Osteoblast (primary cell): ENCODE measurements around the gene RFX8. TPM values are rescaled to one million over a fixed set of nuclear protein-coding genes. Genes with fewer than 3 reads are reported as not detected.

Experiments used
- DNase-seq: peaks from one replicate; pipeline ENCODE4 v3.0.0; 2011; ENCODE audit warnings: low spot score, mixed read lengths; ENCODE audit not compliant: insufficient read length; ENCODE audit errors: missing footprints
- H2AFZ ChIP-seq: 2 replicates; pipeline ENCODE4 v1.6.0; 2011; ENCODE audit warnings: mild to moderate bottlenecking, low read length
- H3K27ac ChIP-seq: 2 replicates; pipeline ENCODE4 v1.5.1; 2011; ENCODE audit warnings: mild to moderate bottlenecking, low read depth, low read length, moderate library complexity
- H3K27me3 ChIP-seq: 2 replicates; pipeline ENCODE4 v1.6.0; 2012; ENCODE audit warnings: mild to moderate bottlenecking, control low read depth, inconsistent platforms, low read length, moderate library complexity; ENCODE audit not compliant: insufficient read depth
- H3K36me3 ChIP-seq: 2 replicates; pipeline ENCODE4 v1.5.1; 2011; ENCODE audit warnings: mild to moderate bottlenecking, low read length, control low read depth, moderate library complexity; ENCODE audit not compliant: insufficient read depth
- H3K4me1 ChIP-seq: 2 replicates; pipeline ENCODE4 v1.5.1; 2011; ENCODE audit warnings: mild to moderate bottlenecking, low read length, control low read depth, moderate library complexity; ENCODE audit not compliant: insufficient read depth
- H3K4me2 ChIP-seq: 2 replicates; pipeline ENCODE4 v1.6.0; 2011; ENCODE audit warnings: mild to moderate bottlenecking, low read length; ENCODE audit not compliant: insufficient read depth
- H3K4me3 ChIP-seq: fragments of 200-600 bp; sonication (generic); 3 replicates; pipeline ENCODE4 v1.5.1; 2012; ENCODE audit warnings: mild to moderate bottlenecking, low read length, inconsistent platforms; ENCODE audit not compliant: insufficient read depth
- H3K79me2 ChIP-seq: 2 replicates; pipeline ENCODE4 v1.6.0; 2012; ENCODE audit warnings: mild to moderate bottlenecking, low read length, control low read depth, inconsistent platforms; ENCODE audit not compliant: insufficient read depth
- H3K9me3 ChIP-seq: 2 replicates; pipeline ENCODE4 v1.5.1; 2011; ENCODE audit warnings: low read depth, low read length, control low read depth
- H4K20me1 ChIP-seq: 2 replicates; pipeline ENCODE4 v1.6.0; 2012; ENCODE audit warnings: mild to moderate bottlenecking, low read length, control low read depth; ENCODE audit not compliant: insufficient read depth
- CTCF ChIP-seq: IDR thresholded peaks from 2 replicates; pipeline ENCODE4 v1.5.1; 2011; ENCODE audit warnings: mild to moderate bottlenecking, low read depth, low read length, moderate library complexity; ENCODE audit errors: extremely low read depth
- total RNA-seq: library from RNA; depleted of rRNA; stranded (reverse); fragments of >200 nt; gene quantifications from 2 replicates; pipeline ENCODE4 v1.2.3, GENCODE V29; 2012

The RFX8 gene
- total RNA-seq, 1 donor, result 7.6 TPM

- H3K4me3 ChIP-seq, result no peak overlapping the region
- H3K27ac ChIP-seq, result no peak overlapping the region
- H3K4me1 ChIP-seq, result peaks cover 40% of the 10 kb centered on the region
- no peak overlapping the region for H3K4me2 ChIP-seq
- no peak overlapping the region for H2AFZ ChIP-seq
- no peaks in the 10 kb centered on the region for H3K9me3 ChIP-seq
- H3K36me3 ChIP-seq, result peaks cover 13% of the 10 kb centered on the region
- no peaks in the 10 kb centered on the region for H4K20me1 ChIP-seq
- H3K79me2 ChIP-seq, result peaks cover 9% of the 10 kb centered on the region
- DNase-seq, result no peak
- no peak for TF ChIP-seq CTCF
- no peaks in the 10 kb centered on the region for H3K27me3 ChIP-seq
These were observed 44.8 kb downstream of the RFX8 start for GRCh38 chr2:101430156-101430555.

GRCh38 chr2:101429453-101429852 is 45.5 kb downstream of the RFX8 start:
- Histone ChIP-seq H4K20me1 (no peaks in the 10 kb centered on the region), H2AFZ (no peak overlapping the region), H3K9me3 (no peaks in the 10 kb centered on the region), H3K36me3 (peaks cover 11% of the 10 kb centered on the region), H3K4me1 (peaks cover 33% of the 10 kb centered on the region), H3K27ac (no peak overlapping the region), H3K4me2 (no peak overlapping the region), H3K4me3 (no peak overlapping the region), H3K79me2 (peaks cover 7% of the 10 kb centered on the region), H3K27me3 (no peaks in the 10 kb centered on the region)
- no peak for TF ChIP-seq CTCF
- DNase-seq, result no peak

- Histone ChIP-seq H3K36me3 (peaks cover 8% of the 10 kb centered on the region), H3K4me2 (no peak overlapping the region), H2AFZ (no peak overlapping the region), H4K20me1 (no peaks in the 10 kb centered on the region), H3K79me2 (peaks cover 5% of the 10 kb centered on the region), H3K4me1 (peaks cover 25% of the 10 kb centered on the region), H3K9me3 (no peaks in the 10 kb centered on the region), H3K27me3 (no peaks in the 10 kb centered on the region), H3K27ac (no peak overlapping the region), H3K4me3 (no peak overlapping the region)
- TF ChIP-seq CTCF, result no peak
- DNase-seq, result no peak
These were observed 46.3 kb downstream of the RFX8 start for GRCh38 chr2:101428422-101429176.

- H4K20me1 ChIP-seq, result no peaks in the 10 kb centered on the region
- no peak overlapping the region for H3K4me3 ChIP-seq
- H3K36me3 ChIP-seq, result peaks cover 8% of the 10 kb centered on the region
- peaks cover 16% of the 10 kb centered on the region for H3K4me1 ChIP-seq
- peaks cover 5% of the 10 kb centered on the region for H3K79me2 ChIP-seq
- no peaks in the 10 kb centered on the region for H3K27me3 ChIP-seq
- no peaks in the 10 kb centered on the region for H3K9me3 ChIP-seq
- no peak for DNase-seq
- H3K27ac ChIP-seq, result no peak overlapping the region
- no peak overlapping the region for H2AFZ ChIP-seq
- no peak overlapping the region for H3K4me2 ChIP-seq
- no peak for TF ChIP-seq CTCF
These were observed 47.2 kb downstream of the RFX8 start for GRCh38 chr2:101427743-101428142.
